HepG2 (cell line): ENCODE data around the gene PDCD10. TPM values are rescaled to one million over a fixed set of nuclear protein-coding genes. Genes with fewer than 3 reads are reported as not detected.
A peak's percentile ranks its signal among the peaks of the same experiment; 100 is the strongest.

Source experiments
- FOSL1 ChIP-seq: sonication (generic); formaldehyde crosslinking; IDR thresholded peaks from 2 replicates; pipeline ENCODE4 v1.9.0; 2021; ENCODE audit warnings: missing genetic modification reagents, borderline replicate concordance
- GABPA ChIP-seq, 2 experiments: IDR thresholded peaks; 2 replicates each; pipeline ENCODE4 v1.6.1; 2011 to 2016; ENCODE audit warnings: low read depth in 2 of 2, low read length in 1 of 2, missing biosample characterization in 1 of 2, missing genetic modification characterization in 1 of 2
- KDM3A ChIP-seq: IDR thresholded peaks from 2 replicates; pipeline ENCODE4 v1.6.1; 2018; ENCODE audit warnings: low read depth, missing compliant biosample characterization
- LRRFIP1 ChIP-seq: sonication (generic); formaldehyde crosslinking; conservative IDR thresholded peaks from 2 replicates; pipeline ENCODE4 v1.4.0; 2020; ENCODE audit warnings: missing genetic modification reagents
- SOX13 ChIP-seq, 3 experiments: fragments of 450-650 bp in 1 of 3; sonication (generic) in 1 of 3; formaldehyde crosslinking in 1 of 3; IDR thresholded peaks in 2 of 3; conservative IDR thresholded peaks in 1 of 3; 2 replicates each; pipeline versions ENCODE4 v1.5.0 to v1.6.1; 2016 to 2020; ENCODE audit warnings: antibody characterized with exemption in 1 of 3, mild to moderate bottlenecking in 1 of 3, missing compliant biosample characterization in 1 of 3, missing genetic modification reagents in 1 of 3, moderate library complexity in 1 of 3
- TBX3 ChIP-seq: fragments of 450-650 bp; IDR thresholded peaks from 2 replicates; pipeline ENCODE4 v1.6.1; 2017; ENCODE audit warnings: antibody characterized with exemption, mild to moderate bottlenecking, inconsistent platforms, borderline replicate concordance
- THAP8 ChIP-seq: sonication (generic); formaldehyde crosslinking; IDR thresholded peaks from 2 replicates; pipeline ENCODE4 v1.5.1; 2020; ENCODE audit warnings: missing genetic modification reagents, mild to moderate bottlenecking, borderline replicate concordance
- TIGD3 ChIP-seq: sonication (generic); formaldehyde crosslinking; IDR thresholded peaks from 2 replicates; pipeline ENCODE4 v1.5.1; 2020; ENCODE audit warnings: mild to moderate bottlenecking, missing genetic modification reagents, borderline replicate concordance
- TRIM22 ChIP-seq: fragments of 450-650 bp; IDR thresholded peaks from 2 replicates; pipeline ENCODE4 v1.6.1; 2017
- ZBTB4 ChIP-seq: sonication (generic); formaldehyde crosslinking; IDR thresholded peaks from 2 replicates; pipeline ENCODE4 v1.4.0; 2020; ENCODE audit warnings: missing genetic modification reagents, mild to moderate bottlenecking, borderline replicate concordance
- ZNF224 ChIP-seq: sonication (generic); formaldehyde crosslinking; IDR thresholded peaks from 2 replicates; pipeline ENCODE4 v1.5.0; 2020; ENCODE audit warnings: mild to moderate bottlenecking, missing genetic modification reagents
- ZNF235 ChIP-seq: sonication (generic); formaldehyde crosslinking; IDR thresholded peaks from 2 replicates; pipeline ENCODE4 v1.8.1; 2023; ENCODE audit warnings: mild to moderate bottlenecking, missing genetic modification reagents, borderline replicate concordance
- ZNF276 ChIP-seq: sonication (generic); formaldehyde crosslinking; IDR thresholded peaks from 2 replicates; pipeline ENCODE4 v1.4.0; 2020; ENCODE audit warnings: mild to moderate bottlenecking, low read depth, missing genetic modification reagents
- ZNF30 ChIP-seq: sonication (generic); formaldehyde crosslinking; IDR thresholded peaks from 2 replicates; pipeline ENCODE4 v1.5.0; 2020; ENCODE audit warnings: mild to moderate bottlenecking, missing genetic modification reagents
- polyA plus RNA-seq, 8 experiments: library from polyadenylated mRNA; depleted of rRNA in 3 of 8; stranded (reverse) in 7 of 8; unstranded in 1 of 8; fragments of >200 nt; fragmentation: Illumina TruSeq in 4 of 8; extraction: Trizol in 4 of 8; gene quantifications; 2 replicates each; pipeline versions ENCODE4 v1.2.1 to v1.2.3, GENCODE V29; 2011 to 2016; ENCODE audit warnings: low read depth in 4 of 8, missing spikeins in 1 of 8, mixed read lengths in 1 of 8; ENCODE audit not compliant: insufficient read depth in 1 of 8
- total RNA-seq, 5 experiments: library from RNA; depleted of rRNA; stranded (reverse); fragments of >200 nt; fragmentation: Illumina TruSeq; extraction: Trizol; gene quantifications; 2 replicates each; pipeline ENCODE4 v1.2.3, GENCODE V29; 2016; ENCODE audit warnings: low read depth in 1 of 5

PDCD10 gene
- total and polyA plus RNA-seq, 2 of the 13 experiments (the other 11 are each of a cell fraction or from before 2014, with no cell fraction given), result 48.5 to 53.9 TPM

GRCh38 chr3:167734498-167735232 is at the start of gene PDCD10 (continued):
- TF ChIP-seq LRRFIP1 (CRISPR knock-in tag) (no peak), TRIM22 (no peak), ZNF235 (CRISPR knock-in tag) (0 out of 2 replicates have a peak, but pooled peaks have one; percentile 9), TIGD3 (CRISPR knock-in tag) (no peak), ZBTB4 (CRISPR knock-in tag) (peak; percentile 43; the same call in 1 of the 2 replicates), ZNF30 (CRISPR knock-in tag) (no peak), SOX13 (IDR thresholded peaks at IDR 0.05) (no peak), SOX13 (CRISPR knock-in tag; conservative IDR thresholded peaks at IDR 0.05 in 1 of 2, IDR thresholded peaks at IDR 0.05 in 1 of 2) (no peak; a peak in 1 of 4 replicates), KDM3A (CRISPR knock-in tag) (0 out of 2 replicates have a peak, but pooled peaks have one; percentile 39), FOSL1 (CRISPR knock-in tag) (no peak), TBX3 (peak; percentile 43), ZNF276 (CRISPR knock-in tag) (no peak), THAP8 (peak; percentile 83; the same call in 1 of the 2 replicates), GABPA (IDR thresholded peaks at IDR 0.05; ENCODE audit: low read depth, low read length) (peak; percentile 70), GABPA (CRISPR knock-in tag; IDR thresholded peaks at IDR 0.05; ENCODE audit: low read depth) (peak; percentile 94), ZNF224 (CRISPR knock-in tag) (peak; percentile 89; the same call in 1 of the 2 replicates)
